ENCODE data around the gene LRRC61.

Gene LRRC61

DNA sequence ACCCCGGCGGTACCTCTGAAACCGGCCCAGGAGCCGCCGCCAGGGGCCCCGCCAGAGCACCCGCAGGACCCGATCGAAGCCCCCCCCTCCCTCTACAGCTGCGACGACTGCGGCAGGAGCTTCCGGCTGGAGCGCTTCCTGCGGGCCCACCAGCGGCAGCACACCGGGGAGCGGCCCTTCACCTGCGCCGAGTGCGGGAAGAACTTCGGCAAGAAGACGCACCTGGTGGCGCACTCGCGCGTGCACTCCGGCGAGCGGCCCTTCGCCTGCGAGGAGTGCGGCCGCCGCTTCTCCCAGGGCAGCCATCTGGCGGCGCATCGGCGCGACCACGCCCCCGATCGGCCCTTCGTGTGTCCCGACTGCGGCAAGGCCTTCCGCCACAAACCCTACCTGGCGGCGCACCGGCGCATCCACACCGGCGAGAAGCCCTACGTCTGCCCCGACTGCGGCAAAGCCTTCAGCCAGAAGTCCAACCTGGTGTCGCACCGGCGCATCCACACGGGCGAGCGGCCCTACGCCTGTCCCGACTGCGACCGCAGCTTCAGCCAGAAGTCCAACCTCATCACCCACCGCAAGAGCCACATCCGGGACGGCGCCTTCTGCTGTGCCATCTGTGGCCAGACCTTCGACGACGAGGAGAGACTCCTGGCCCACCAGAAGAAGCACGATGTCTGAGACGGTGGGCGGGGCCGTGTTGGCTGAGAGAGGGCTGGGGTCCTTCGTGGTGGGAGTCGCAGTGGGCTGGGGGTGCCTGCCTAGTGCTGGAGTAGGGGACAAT lies 49.3 kb downstream of the LRRC61 start:
- TF ChIP-seq SIN3A (IDR thresholded peaks at IDR 0.05; ENCODE audit: borderline replicate concordance, insufficient read depth, low read length), result no peak

DNA sequence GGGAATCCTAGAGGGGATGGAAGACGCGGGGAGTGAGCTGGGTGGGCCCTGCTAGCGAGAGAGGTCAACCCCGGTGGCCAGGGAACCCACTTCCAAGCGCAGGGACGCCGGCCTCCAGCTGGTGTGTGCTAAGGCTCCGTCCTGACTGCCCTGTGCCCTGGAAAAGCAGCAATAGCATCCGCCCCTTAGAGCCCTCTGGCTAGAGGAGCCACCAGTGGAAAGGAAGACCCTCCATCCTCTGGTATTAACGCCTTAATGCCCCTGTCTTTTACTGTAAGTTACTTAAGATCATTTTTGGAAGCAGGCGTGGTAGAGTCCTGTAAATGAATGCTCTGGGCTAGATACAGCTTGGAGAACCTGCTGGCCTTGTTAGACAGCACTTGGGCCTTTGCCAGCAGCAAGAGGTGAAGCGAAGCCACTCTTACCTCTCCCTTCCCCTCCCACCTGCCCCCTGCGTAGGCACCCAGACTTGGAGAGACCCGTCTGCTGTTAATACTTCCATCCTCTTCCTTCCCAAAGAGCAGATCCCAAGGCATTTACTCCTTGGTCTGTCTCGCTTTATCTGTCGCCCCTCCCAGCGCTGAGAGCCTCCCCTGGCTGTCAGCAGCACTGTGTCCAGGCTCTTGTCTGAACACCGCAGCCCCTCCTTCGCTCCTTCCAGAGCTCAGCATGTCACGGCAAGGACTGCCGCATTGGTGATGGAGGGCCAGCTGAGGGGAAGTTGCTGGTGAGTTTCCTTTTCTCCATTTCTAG lies 50.1 kb downstream of the LRRC61 start:
- TF ChIP-seq TAF1 (IDR thresholded peaks at IDR 0.05; ENCODE audit: borderline replicate concordance, insufficient read depth, low read length), result no peak
- TF ChIP-seq FOXP2 (optimal IDR thresholded peaks at IDR 0.05; ENCODE audit: borderline replicate concordance, extremely low read depth, extremely low read length, insufficient read depth), result no peak
- TF ChIP-seq, protein P1, sequence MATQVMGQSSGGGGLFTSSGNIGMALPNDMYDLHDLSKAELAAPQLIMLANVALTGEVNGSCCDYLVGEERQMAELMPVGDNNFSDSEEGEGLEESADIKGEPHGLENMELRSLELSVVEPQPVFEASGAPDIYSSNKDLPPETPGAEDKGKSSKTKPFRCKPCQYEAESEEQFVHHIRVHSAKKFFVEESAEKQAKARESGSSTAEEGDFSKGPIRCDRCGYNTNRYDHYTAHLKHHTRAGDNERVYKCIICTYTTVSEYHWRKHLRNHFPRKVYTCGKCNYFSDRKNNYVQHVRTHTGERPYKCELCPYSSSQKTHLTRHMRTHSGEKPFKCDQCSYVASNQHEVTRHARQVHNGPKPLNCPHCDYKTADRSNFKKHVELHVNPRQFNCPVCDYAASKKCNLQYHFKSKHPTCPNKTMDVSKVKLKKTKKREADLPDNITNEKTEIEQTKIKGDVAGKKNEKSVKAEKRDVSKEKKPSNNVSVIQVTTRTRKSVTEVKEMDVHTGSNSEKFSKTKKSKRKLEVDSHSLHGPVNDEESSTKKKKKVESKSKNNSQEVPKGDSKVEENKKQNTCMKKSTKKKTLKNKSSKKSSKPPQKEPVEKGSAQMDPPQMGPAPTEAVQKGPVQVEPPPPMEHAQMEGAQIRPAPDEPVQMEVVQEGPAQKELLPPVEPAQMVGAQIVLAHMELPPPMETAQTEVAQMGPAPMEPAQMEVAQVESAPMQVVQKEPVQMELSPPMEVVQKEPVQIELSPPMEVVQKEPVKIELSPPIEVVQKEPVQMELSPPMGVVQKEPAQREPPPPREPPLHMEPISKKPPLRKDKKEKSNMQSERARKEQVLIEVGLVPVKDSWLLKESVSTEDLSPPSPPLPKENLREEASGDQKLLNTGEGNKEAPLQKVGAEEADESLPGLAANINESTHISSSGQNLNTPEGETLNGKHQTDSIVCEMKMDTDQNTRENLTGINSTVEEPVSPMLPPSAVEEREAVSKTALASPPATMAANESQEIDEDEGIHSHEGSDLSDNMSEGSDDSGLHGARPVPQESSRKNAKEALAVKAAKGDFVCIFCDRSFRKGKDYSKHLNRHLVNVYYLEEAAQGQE (IDR thresholded peaks at IDR 0.05; ENCODE audit: insufficient read depth in 1 of 2, low read depth in 2 of 2, low read length in 2 of 2), result no peak

DNA sequence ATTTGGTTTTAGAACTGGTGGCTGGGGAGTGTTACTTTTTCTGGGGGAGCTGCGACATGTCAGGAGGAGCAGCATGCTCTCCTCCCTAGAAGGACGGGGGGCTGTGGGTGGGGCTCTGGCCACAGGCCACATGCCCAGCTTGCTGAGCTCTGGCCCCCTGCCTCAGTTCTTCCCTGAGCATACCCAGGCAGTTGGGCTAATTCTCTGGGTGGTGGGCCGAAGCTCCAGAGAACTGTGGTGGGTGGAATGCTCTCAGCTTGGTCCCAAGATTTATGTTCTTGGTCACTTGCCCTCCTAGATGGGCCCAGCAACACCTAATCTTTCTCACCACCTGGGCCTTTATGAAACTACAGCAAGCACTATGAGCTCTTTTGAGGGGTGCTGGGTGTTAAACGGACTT lies 50.9 kb downstream of the LRRC61 start:
- no peak for TF ChIP-seq FOXP2 (optimal IDR thresholded peaks at IDR 0.05; ENCODE audit: borderline replicate concordance, extremely low read depth, extremely low read length, insufficient read depth)
- TF ChIP-seq TAF1 (IDR thresholded peaks at IDR 0.05; ENCODE audit: borderline replicate concordance, insufficient read depth, low read length), result no peak
- TF ChIP-seq SIN3A (IDR thresholded peaks at IDR 0.05; ENCODE audit: borderline replicate concordance, insufficient read depth, low read length), result no peak
- no peak for TF ChIP-seq POLR2AphosphoS5 (IDR thresholded peaks at IDR 0.05; ENCODE audit: low read depth, low read length)
- TF ChIP-seq, protein P1 (IDR thresholded peaks at IDR 0.05; ENCODE audit: insufficient read depth in 1 of 2, low read depth in 2 of 2, low read length in 2 of 2), result no peak

DNA sequence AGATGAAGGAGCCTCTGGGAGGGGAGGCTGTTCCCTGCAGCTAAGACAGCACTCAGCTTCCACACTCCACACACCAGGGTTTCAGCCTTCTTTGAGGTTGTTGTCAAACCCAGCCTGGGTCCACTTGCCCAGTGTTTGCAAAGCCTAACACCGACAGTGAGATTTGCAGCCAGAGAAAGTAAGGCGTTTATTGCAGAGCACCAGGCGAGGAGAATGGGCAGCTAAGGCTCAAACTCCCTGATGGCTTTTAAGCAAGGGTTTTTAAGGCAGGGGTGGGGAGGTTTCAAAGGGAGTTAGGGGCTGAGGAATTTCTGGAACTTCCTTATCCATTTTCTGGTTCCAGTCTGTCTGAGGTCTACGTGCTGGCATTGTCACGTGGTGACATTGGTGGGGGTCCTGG lies 51.3 kb downstream of the LRRC61 start:
- TF ChIP-seq FOXP2 (optimal IDR thresholded peaks at IDR 0.05; ENCODE audit: borderline replicate concordance, extremely low read depth, extremely low read length, insufficient read depth), result no peak
- TF ChIP-seq TAF1 (IDR thresholded peaks at IDR 0.05; ENCODE audit: borderline replicate concordance, insufficient read depth, low read length), result no peak
- no peak for TF ChIP-seq SIN3A (IDR thresholded peaks at IDR 0.05; ENCODE audit: borderline replicate concordance, insufficient read depth, low read length)
- TF ChIP-seq, protein P1 (IDR thresholded peaks at IDR 0.05; ENCODE audit: insufficient read depth in 1 of 2, low read depth in 2 of 2, low read length in 2 of 2), result no peak
- TF ChIP-seq POLR2AphosphoS5 (IDR thresholded peaks at IDR 0.05; ENCODE audit: low read depth, low read length), result no peak

DNA sequence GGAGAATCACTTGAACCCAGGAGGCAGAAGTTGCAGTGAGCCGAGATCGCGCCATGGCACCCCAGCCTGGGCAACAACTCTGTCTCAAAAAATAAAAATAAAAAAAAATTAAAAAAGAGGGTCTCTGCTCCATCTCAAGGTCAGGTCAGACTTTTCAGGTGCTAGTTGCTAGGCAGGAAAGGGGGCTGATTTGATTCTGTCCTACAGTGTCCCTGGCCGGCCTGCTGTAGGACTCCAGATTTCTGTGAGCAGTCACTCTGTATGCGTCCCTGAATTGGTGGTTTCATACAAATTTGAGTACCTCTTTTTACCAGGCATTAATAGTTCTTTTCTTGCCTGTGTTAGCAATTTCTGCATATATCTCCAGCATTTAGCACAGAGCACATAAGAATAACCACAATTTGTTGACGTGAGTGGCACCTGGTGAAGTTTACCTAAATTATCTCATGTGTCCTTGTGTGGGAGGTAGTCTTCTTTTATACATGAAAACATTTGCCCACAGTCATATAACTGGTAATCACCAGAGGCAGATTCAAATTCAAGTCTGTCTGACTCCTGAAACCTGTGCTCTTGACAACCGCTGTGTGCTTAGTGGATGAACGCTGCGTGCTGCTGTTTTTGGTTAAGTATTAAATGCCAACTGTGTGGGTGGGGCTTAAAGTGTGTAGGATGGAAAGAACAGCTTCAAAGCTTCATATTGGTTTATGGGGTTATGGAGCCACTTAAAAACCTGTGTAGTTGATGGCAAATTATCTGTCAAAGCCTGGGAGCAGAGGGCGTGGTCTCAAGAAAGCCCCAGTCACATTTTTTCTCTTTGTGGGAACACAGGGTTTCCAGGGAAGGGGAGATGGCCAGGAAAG lies 52.7 kb downstream of the LRRC61 start:
- TF ChIP-seq POLR2AphosphoS5 (IDR thresholded peaks at IDR 0.05; ENCODE audit: low read depth, low read length) (no peak), SIN3A (IDR thresholded peaks at IDR 0.05; ENCODE audit: borderline replicate concordance, insufficient read depth, low read length) (no peak), TAF1 (IDR thresholded peaks at IDR 0.05; ENCODE audit: borderline replicate concordance, insufficient read depth, low read length) (no peak), FOXP2 (optimal IDR thresholded peaks at IDR 0.05; ENCODE audit: borderline replicate concordance, extremely low read depth, extremely low read length, insufficient read depth) (no peak)
- TF ChIP-seq, protein P1 (IDR thresholded peaks at IDR 0.05; ENCODE audit: insufficient read depth in 1 of 2, low read depth in 2 of 2, low read length in 2 of 2), result no peak

Data from PFSK-1 (cell line).